Loucy (cell line): Measurements from ENCODE around the gene RGS7BP.

Source experiments
- CTCF ChIP-seq: fragments of 200-600 bp; sonication (generic); conservative IDR thresholded peaks from 2 replicates; pipeline ENCODE4 v1.5.1; 2014; ENCODE audit warnings: mild to moderate bottlenecking, antibody characterized with exemption, low read length
- EZH2phosphoT487 ChIP-seq: fragments of 200-600 bp; IDR thresholded peaks from 2 replicates; pipeline ENCODE4 v1.6.1; 2018; ENCODE audit warnings: antibody characterized with exemption, mild to moderate bottlenecking, moderate library complexity, borderline replicate concordance

GRCh38 chr5:64606926-64607325, 101.1 kb downstream of the RGS7BP start:
- no peak for TF ChIP-seq CTCF
- no peak for TF ChIP-seq EZH2phosphoT487
